ENCODE measurements around the gene INSR.
"Not testable (repeated sequence)": the region's sequence is repeated elsewhere in the genome, so short reads cannot be mapped to it uniquely, and the experiment has no call there.

INSR gene

GRCh38 chr19:7217861-7218260 lies 76.4 kb downstream of the INSR start:
- DNase-seq: no peak

GRCh38 chr19:7216373-7216902 lies 77.8 kb downstream of the INSR start:
- no peak for DNase-seq

GRCh38 chr19:7215176-7215575 lies 79.0 kb downstream of the INSR start:
- DNase-seq: no peak

- DNase-seq: no peak
Observed at GRCh38 chr19:7214324-7215089, 79.7 kb downstream of the INSR start.

GRCh38 chr19:7213628-7214323 lies 80.4 kb downstream of the INSR start:
- DNase-seq: no peak

GRCh38 chr19:7211191-7211951 lies 82.8 kb downstream of the INSR start:
- DNase-seq: no peak

- DNase-seq: no peak
Observed at GRCh38 chr19:7210359-7210758, 83.9 kb downstream of the INSR start.

- not testable (repeated sequence) for DNase-seq
Observed at GRCh38 chr19:7209597-7210325, 84.5 kb downstream of the INSR start.

- not testable (repeated sequence) for DNase-seq
Observed at GRCh38 chr19:7209036-7209435, 85.2 kb downstream of the INSR start.

GRCh38 chr19:7203332-7203731 lies 90.9 kb downstream of the INSR start:
- no peak for DNase-seq

GRCh38 chr19:7202888-7203287 lies 91.3 kb downstream of the INSR start:
- DNase-seq: no peak

- DNase-seq: no peak
Observed at GRCh38 chr19:7200736-7201135, 93.5 kb downstream of the INSR start.

GRCh38 chr19:7199613-7200533 lies 94.3 kb downstream of the INSR start:
- no peak for DNase-seq

GRCh38 chr19:7197760-7198696 lies 96.2 kb downstream of the INSR start:
- peak; percentile 96 for DNase-seq

GRCh38 chr19:7197119-7197759 lies 97.0 kb downstream of the INSR start:
- DNase-seq: peak; percentile 75

- DNase-seq: no peak
Observed at GRCh38 chr19:7196763-7197118, 97.5 kb downstream of the INSR start.

GRCh38 chr19:7195046-7195445 lies 99.2 kb downstream of the INSR start:
- DNase-seq: no peak

GRCh38 chr19:7194566-7194965 lies 99.6 kb downstream of the INSR start:
- no peak for DNase-seq

- DNase-seq: no peak
Observed at GRCh38 chr19:7191946-7192691, 102.1 kb downstream of the INSR start.
